ENCODE results near the gene DPM1. TPM values are rescaled to one million over a fixed set of nuclear protein-coding genes. Genes with fewer than 3 reads are reported as not detected.

The DPM1 gene
- total RNA-seq (2014; rRNA removed; shearing (Covaris generic)), result 188 and 215 TPM in 2 replicates

DNA sequence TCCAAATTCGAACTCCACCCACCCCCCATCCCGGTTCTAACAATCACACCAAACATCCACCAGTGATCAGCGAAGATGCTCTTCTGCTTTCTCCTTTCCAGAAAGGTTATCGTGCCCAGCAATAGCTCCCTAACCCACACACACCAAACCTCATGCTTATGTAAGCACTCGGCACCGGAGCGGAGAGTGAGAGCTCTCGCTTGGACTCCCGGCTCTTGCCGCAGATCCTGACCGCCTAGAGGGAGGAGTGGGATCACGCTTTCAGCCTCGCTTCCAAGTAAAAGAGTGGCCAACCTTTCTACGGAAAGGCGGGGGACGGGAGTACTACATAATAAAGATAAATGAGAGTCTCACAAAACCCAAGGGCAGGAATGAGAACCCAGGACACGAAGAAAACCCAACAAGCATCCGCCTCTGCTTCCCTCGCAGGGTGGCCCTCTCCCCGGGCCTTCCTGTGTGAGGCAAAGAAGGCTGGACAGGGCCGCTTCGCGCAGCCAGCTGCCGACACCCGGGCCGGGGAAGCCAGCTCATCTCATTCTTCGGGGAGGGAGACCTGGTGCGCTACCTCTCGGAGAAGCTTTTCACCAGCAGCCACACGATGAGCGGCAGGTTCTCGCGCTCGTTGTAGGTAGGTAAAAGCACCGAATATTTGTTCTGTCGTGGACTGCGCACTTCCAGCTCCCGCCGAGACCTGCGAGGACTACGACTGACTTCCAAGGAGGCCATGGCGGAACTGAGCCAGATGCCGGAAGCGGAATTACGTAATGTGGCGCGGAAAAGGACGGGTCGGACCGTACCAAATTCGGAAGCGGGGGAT lies at the start of gene DPM1:
DPM1 (minus strand) TSS at position 735 of the 817 bp plus-strand sequence; CDS start at position 726, 9 bp downstream.
- peak; percentile 92 for DNase-seq (ENCODE audit: low read depth)

- DNase-seq (ENCODE audit: low read depth), result no peak
Measured at GRCh38 chr20:51005214-51005613, 46.9 kb upstream of the DPM1 start.

GRCh38 chr20:51004781-51005180 lies 46.4 kb upstream of the DPM1 start:
- no peak for DNase-seq (ENCODE audit: low read depth)

DNA sequence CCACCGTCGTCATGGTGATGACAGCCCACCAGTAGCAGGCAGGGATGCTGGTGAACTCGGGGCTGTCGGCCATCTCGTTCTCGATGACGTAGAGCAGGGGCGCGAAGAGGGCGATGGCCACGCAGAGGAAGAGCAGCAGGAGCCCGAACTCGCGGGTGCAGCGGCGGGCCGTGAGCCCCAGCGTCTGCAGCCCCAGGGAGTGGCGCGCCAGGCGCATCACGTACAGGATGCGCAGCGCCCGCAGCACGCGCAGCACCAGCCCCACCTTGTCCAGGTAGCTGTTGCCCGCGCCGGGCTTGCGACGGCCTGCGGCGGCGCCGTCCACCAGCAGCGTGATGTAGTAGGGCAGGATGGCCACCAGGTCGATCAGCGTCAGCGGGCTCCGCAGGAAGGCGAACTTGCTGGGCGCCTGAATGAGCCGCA lies 46.0 kb upstream of the DPM1 start:
- DNase-seq (ENCODE audit: low read depth), result no peak

DNA sequence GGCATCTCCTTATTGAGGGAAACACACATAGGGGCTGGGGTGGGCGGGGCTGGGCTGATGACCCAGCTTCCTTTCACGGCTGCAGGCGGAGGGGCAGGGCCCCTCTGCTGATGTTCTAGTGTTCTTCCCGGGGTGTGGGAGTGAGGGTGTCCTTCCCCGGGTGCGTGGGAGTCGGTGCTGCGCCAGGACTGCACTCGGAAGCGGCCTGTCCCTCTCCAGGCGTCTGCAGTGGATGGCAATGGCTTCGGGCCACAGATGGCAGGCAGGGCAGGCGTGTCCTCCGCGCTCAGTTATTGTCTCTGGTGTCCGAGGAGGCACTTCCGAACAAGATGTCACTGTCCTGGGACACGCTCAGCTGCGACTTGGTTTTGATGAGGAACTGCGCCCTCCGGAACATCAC lies 45.4 kb upstream of the DPM1 start:
- no peak for DNase-seq (ENCODE audit: low read depth)

GRCh38 chr20:51002633-51003032 lies 44.3 kb upstream of the DPM1 start:
- no peak for DNase-seq (ENCODE audit: low read depth)

DNA sequence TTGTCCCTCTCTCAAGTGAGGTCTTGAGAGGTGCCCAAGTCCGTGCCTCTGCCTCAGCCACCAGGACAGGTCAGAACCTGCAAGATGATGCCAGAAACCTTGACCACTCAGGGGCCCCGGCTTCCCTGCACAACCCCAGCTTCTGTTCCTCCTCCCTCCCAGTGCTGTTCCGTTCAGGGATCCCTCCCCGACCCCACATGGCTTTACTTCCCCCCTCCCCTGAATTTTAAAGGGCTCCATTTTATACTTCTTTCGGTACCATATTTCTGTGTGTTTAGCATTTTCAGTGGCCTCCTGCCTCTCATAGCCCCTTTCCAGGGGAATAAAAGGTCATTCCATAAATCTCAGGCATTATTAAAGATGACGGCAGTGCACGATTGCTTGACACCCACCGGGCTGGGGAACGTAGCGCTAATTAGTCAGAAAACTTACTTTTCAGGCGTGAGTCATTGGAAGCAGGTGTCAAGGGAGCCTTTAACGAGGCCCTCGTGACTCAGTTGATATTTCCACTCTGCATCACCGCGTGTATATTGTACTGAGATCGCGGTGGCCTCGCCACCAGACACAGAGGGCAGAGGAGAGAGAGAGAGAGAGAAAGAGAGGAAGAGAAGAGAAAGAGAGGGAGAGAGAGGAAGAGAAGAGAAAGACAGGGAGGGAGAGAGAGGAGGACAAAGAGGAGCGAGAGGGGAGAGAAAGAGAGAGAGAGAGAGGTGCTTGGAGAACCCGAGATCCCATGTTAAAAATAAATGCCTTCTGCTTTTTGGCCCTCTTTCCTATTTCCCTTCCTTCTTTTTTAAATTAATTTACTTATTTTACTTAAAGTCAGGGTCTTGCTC lies 43.3 kb upstream of the DPM1 start:
- DNase-seq (ENCODE audit: low read depth), result no peak

DNA sequence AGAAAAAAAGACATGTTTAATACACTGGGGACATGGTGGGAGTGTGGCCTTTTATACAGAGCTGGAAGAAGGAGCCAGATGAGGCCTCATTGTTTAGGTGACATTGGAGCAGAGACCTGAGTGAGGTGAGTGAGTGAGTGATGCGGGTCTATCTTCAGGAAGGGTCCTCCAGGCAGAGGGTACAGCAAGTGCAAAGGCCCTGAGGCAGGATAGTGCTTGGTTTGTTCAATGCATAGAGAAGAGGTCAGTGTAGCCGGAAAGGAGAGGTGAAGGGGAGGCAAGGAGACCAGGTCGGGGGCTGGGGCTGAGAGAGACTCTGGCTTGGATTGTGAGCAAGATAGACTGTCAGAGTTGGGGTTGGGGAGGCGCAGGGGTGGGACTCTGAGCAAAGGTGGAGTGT lies 41.0 kb upstream of the DPM1 start:
- no peak for DNase-seq (ENCODE audit: low read depth)

DNA sequence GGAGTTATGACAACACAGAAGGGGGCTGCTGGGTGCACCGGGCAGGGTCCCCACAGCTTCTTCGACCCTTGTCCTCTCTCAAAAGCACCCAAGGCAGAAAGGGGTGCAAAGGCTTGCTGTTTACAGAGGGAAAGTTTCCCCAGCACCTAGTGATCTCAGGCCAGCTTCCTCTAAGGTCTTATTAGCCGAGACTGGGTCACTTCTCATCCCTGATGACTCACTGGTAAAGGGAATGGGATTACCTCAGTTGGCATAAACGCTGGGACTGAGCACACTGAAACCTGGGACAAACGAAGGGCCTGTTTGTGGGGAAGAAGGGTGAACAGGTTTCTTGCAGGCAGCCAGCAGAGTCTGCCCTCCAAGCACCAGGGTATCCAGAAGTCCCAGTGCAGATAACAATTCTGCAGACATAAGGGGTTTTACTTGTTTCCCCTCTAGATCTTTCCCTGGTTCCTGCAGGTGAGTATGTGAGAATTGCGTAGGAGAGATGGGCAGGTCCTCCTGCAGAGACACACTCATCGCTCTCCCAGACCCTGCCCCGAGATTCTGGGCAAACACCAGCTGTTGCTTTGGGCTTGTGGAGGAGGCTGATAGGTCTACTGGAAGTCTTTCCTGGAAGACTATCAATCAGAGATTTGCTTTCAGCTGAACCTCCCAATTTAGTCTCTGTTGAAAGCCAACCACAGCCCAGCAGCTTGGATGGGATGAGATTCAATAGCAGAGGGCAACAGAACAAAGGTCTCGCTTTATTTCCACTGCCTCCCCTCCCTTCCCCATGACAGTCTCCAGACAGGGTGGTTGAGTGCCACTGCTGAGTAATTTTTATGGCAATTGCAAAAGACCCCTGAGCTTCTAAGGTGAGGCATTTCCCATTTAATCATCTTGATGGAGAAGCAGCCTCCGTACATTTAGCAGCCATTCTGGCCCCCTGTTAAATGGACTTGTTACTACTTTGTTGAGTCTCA lies 38.9 kb upstream of the DPM1 start:
- DNase-seq (ENCODE audit: low read depth), result peak; percentile 44

- peak; percentile 35 for DNase-seq (ENCODE audit: low read depth)
Measured at GRCh38 chr20:50995506-50995905, 37.2 kb upstream of the DPM1 start.

- DNase-seq (ENCODE audit: low read depth), result no peak
Measured at GRCh38 chr20:50993876-50994275, 35.5 kb upstream of the DPM1 start.

DNA sequence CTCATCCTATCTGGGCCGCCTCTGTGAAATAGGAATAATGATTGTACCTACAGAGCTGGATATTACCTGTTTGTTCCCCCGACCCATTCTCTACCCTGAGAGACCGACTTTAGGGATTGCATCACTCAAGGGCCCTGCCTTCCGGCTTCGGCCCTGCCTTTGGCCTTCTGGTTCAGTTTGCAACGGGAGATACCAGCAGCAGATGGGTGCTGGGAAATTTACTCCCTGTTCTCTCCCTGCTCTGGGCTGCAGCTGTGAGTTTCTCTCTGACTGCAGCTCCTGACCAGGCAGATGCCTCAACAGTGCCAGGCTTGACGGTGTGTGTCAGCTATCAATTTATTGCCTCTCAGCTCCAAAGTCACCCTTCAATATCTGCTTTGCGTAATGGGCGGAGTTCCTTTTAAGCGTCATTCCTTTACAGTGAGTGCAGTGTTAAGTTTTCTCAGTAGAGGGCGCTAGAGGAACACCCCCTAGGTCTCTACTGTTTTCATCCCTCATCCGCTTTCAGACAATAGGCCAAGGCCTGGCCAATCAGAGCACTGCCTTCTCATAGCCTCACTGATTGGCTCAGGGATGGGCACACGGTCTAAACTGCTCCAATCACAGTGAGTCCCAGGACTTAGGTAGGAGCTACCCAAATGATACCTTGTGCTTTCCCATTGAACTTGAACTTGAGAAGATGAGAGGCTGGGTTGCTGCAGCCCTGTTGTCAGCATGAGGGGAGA lies 34.6 kb upstream of the DPM1 start:
- peak; percentile 86 for DNase-seq (ENCODE audit: low read depth)

- DNase-seq (ENCODE audit: low read depth), result no peak
Measured at GRCh38 chr20:50992336-50992732, 34.0 kb upstream of the DPM1 start.

DNA sequence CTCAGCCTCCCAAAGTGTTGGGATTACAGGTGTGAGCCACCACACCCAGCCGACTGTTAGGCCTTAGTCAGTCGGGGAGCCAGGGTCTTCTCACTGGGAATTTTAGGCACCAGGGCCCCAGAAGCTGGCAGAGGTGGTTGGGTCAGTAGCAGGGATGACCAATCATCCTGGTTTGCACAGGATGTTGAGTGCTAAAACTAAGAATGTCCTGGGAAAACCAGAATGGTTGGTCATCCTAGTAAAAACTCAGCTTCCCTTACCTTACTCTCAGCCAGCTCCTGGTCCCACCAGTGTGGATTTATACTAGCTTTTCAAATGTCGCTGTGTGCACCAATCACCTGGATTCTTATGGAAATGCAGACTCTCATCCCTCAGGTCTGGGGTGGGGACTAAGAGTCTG lies 32.7 kb upstream of the DPM1 start:
- DNase-seq (ENCODE audit: low read depth), result no peak

DNA sequence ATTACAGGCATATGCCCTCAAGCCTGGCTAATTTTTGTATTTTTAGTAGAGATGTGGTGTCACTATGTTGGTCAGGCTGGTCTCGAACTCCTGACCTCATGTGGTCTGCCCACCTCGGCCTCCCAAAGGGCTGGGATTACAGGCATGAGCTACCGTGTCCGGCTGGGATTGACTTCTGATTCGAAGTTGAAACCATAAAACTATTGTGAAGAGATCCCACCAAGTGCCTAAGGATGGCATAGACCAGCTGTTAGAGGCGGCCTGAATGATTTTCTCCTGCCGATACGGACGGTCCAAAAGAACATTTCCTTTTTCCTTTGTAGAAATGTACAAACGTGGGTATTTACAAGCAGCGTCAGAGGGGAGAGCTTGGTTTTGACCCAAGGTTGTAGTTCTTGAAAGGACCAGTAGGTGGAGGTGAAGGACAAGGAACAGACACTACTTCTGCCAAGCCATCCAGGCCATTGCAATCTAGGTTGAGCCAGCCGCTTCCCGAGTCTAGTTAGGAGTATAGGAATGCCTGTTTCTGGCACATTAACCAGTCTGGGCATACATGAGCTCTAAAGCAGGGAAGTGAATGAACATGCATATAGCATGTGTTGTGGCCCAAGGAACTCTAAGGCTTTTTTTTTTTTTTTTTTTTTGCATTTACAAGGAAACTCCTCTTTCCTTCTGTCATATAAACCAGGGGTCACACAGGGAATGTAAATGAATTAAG lies 29.3 kb upstream of the DPM1 start:
- DNase-seq (ENCODE audit: low read depth), result peak; percentile 92

DNA sequence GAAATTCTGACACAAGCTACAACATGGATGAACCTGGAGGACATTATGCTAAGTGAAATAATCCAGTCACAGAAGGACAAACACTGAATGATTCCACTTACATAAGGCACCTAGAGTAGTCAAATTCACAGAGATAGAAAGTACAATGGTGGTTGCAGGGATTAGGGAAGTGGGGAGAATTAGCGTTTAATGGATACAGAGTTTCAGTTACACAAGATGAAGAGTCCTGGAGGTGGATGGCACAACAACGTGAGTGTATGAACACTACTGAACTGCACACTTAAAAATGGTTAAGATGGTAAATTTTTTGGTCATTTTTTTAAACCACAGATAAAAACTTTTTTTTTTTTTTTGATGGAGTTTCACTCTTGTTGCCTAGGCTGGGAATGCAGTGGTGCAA lies 25.0 kb upstream of the DPM1 start:
- DNase-seq (ENCODE audit: low read depth), result no peak

DNA sequence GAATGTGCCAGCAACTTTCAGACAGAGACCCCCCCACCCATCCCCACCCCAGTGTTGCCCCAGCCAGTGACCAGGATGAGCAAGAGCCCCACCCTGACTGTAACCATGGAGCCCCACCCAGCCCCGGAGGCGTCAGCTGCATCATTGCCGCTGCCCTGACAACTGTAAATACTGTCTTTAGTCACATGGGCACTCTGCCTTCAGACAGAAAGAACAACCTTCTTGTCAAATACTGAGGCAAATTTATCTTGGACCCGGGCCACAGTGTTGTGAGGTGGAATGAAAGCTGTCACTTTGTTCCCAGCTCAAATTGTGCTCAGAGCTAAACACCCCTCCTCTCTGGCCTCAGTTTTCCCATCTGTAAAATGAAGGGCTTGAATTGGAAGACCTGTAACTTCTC lies 24.0 kb upstream of the DPM1 start:
- DNase-seq (ENCODE audit: low read depth), result peak; percentile 87

GRCh38 chr20:50981714-50982048 lies 23.3 kb upstream of the DPM1 start:
- no peak for DNase-seq (ENCODE audit: low read depth)

GRCh38 chr20:50980851-50981713 lies 22.8 kb upstream of the DPM1 start:
- peak; percentile 76 for DNase-seq (ENCODE audit: low read depth)
